ENCODE measurements around the gene PPFIBP2. TPM values are rescaled to one million over a fixed set of nuclear protein-coding genes. Genes with fewer than 3 reads are reported as not detected.

The PPFIBP2 gene
- total RNA-seq, 4 donors from 2014 or later, result 68.2 to 139 (median 76.2) TPM

GRCh38 chr11:7675631-7676030 lies 161.8 kb downstream of the PPFIBP2 start:
- WGBS, result 94% methylated on average over 3 of the region's 3 CpGs

GRCh38 chr11:7677071-7677470 lies 163.3 kb downstream of the PPFIBP2 start:
- H3K27me3 ChIP-seq, result no peaks in the 10 kb centered on the region
- H3K36me3 ChIP-seq, result no peaks in the 10 kb centered on the region
- peaks cover 27% of the 10 kb centered on the region for H3K4me1 ChIP-seq
- no peak for DNase-seq (ENCODE audit: low spot score in 2 of 2)
- 45% methylated on average over 5 of the region's 5 CpGs for WGBS
- TF ChIP-seq POLR2A (IDR thresholded peaks at IDR 0.05), result no peak
- TF ChIP-seq EP300 (IDR thresholded peaks at IDR 0.05), result no peak
- TF ChIP-seq POLR2AphosphoS5 (IDR thresholded peaks at IDR 0.05), result no peak
- TF ChIP-seq, protein P1, sequence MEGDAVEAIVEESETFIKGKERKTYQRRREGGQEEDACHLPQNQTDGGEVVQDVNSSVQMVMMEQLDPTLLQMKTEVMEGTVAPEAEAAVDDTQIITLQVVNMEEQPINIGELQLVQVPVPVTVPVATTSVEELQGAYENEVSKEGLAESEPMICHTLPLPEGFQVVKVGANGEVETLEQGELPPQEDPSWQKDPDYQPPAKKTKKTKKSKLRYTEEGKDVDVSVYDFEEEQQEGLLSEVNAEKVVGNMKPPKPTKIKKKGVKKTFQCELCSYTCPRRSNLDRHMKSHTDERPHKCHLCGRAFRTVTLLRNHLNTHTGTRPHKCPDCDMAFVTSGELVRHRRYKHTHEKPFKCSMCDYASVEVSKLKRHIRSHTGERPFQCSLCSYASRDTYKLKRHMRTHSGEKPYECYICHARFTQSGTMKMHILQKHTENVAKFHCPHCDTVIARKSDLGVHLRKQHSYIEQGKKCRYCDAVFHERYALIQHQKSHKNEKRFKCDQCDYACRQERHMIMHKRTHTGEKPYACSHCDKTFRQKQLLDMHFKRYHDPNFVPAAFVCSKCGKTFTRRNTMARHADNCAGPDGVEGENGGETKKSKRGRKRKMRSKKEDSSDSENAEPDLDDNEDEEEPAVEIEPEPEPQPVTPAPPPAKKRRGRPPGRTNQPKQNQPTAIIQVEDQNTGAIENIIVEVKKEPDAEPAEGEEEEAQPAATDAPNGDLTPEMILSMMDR (IDR thresholded peaks at IDR 0.05), result no peak
- no peaks in the 10 kb centered on the region for H3K9me3 ChIP-seq
- H3K27ac ChIP-seq, result no peak overlapping the region
- H3K4me3 ChIP-seq, result no peak overlapping the region

More at GRCh38 chr11:7675631-7676030, 161.8 kb downstream of the PPFIBP2 start:
- DNase-seq (ENCODE audit: low spot score in 2 of 2), result no peak
- H3K27me3 ChIP-seq, result no peaks in the 10 kb centered on the region
- H3K4me1 ChIP-seq, result peaks cover 41% of the 10 kb centered on the region
- H3K4me3 ChIP-seq, result no peak overlapping the region
- no peaks in the 10 kb centered on the region for H3K9me3 ChIP-seq
- no peaks in the 10 kb centered on the region for H3K36me3 ChIP-seq
- TF ChIP-seq EP300 (IDR thresholded peaks at IDR 0.05) (no peak), POLR2AphosphoS5 (IDR thresholded peaks at IDR 0.05) (no peak), POLR2A (IDR thresholded peaks at IDR 0.05) (no peak)
- TF ChIP-seq, protein P1 (IDR thresholded peaks at IDR 0.05), result no peak
- H3K27ac ChIP-seq, result no peak overlapping the region

GRCh38 chr11:7677796-7678201 lies 164.0 kb downstream of the PPFIBP2 start:
- H3K4me3 ChIP-seq, result no peak overlapping the region
- no peaks in the 10 kb centered on the region for H3K9me3 ChIP-seq
- no peak for DNase-seq (ENCODE audit: low spot score in 2 of 2)
- H3K4me1 ChIP-seq, result peaks cover 20% of the 10 kb centered on the region
- H3K27me3 ChIP-seq, result no peaks in the 10 kb centered on the region
- peak overlapping the region; percentile 38 for H3K27ac ChIP-seq
- TF ChIP-seq EP300 (IDR thresholded peaks at IDR 0.05) (no peak), POLR2A (IDR thresholded peaks at IDR 0.05) (no peak), POLR2AphosphoS5 (IDR thresholded peaks at IDR 0.05) (no peak)
- TF ChIP-seq, protein P1 (IDR thresholded peaks at IDR 0.05), result no peak
- 42% methylated on average over 4 of the region's 4 CpGs for WGBS
- H3K36me3 ChIP-seq, result no peaks in the 10 kb centered on the region

- Histone ChIP-seq H3K36me3 (no peaks in the 10 kb centered on the region), H3K4me3 (no peak overlapping the region), H3K4me1 (no peaks in the 10 kb centered on the region), H3K27ac (no peak overlapping the region), H3K27me3 (no peaks in the 10 kb centered on the region), H3K9me3 (no peaks in the 10 kb centered on the region)
- 95% methylated on average over 2 of the region's 2 CpGs for WGBS
- no peak for DNase-seq (ENCODE audit: low spot score in 2 of 2)
- TF ChIP-seq POLR2AphosphoS5 (IDR thresholded peaks at IDR 0.05), result no peak
- TF ChIP-seq, protein P1 (IDR thresholded peaks at IDR 0.05), result no peak
- no peak for TF ChIP-seq POLR2A (IDR thresholded peaks at IDR 0.05)
- no peak for TF ChIP-seq EP300 (IDR thresholded peaks at IDR 0.05)
Observed at GRCh38 chr11:7683571-7683970, 169.8 kb downstream of the PPFIBP2 start.

DNA sequence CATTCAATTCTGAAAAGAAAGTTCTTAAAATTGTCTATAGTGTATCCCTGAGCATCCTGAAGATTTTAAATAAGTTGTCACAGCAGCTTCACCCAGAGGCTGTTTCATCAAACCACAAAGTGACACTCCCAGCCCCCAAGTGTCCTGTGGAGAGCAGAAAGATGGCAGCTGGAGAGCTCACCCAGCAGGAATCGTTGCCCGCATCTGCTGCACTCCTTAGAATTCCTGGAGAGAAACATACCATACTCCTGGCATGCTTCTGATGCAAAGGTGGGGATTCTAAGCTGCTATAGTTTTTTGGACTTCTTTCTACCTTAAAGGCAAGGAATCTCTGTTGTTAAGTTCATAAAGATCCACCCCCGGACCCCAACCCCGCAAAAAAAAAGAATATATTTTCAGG lies 173.0 kb downstream of the PPFIBP2 start:
- Histone ChIP-seq H3K9me3 (no peaks in the 10 kb centered on the region), H3K4me1 (no peaks in the 10 kb centered on the region), H3K27ac (no peak overlapping the region), H3K27me3 (no peaks in the 10 kb centered on the region), H3K36me3 (no peaks in the 10 kb centered on the region), H3K4me3 (no peak overlapping the region)
- no peak for DNase-seq (ENCODE audit: low spot score in 2 of 2)
- TF ChIP-seq POLR2AphosphoS5 (IDR thresholded peaks at IDR 0.05) (no peak), EP300 (IDR thresholded peaks at IDR 0.05) (no peak), POLR2A (IDR thresholded peaks at IDR 0.05) (no peak)
- TF ChIP-seq, protein P1 (IDR thresholded peaks at IDR 0.05), result no peak
- WGBS, result 89% methylated on average over 4 of the region's 4 CpGs
